ENCODE data around the gene ADARB2.
"Not testable (repeated sequence)": the region's sequence is repeated elsewhere in the genome, so short reads cannot be mapped to it uniquely, and the experiment has no call there.

DNA sequence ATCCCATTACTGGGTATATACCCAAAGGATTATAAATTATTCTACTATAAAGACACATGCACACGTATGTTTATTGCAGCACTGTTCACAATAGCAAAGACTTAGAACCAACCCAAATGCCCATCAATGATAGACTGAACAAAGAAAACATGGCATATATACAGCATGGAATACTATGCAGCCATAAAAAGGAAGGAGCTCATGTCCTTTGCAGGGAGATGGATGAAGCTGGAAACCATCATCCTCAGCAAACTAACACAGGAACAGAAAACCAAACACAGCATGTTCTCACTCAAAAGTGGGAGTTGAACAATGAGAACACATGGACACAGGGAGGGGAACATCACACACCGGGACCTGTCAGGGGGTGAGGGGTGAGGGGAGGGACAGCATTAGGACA is 199.9 kb downstream of the ADARB2 start:
- TF ChIP-seq POLR2AphosphoS5 (IDR thresholded peaks at IDR 0.05; ENCODE audit: low read depth, low read length); SPI1 (IDR thresholded peaks at IDR 0.05; ENCODE audit: low read depth, low read length); POLR2A (IDR thresholded peaks at IDR 0.05; ENCODE audit: low read depth, low read length); TAF1 (IDR thresholded peaks at IDR 0.05; ENCODE audit: low read depth, low read length); PAX5 (IDR thresholded peaks at IDR 0.05; ENCODE audit: insufficient read depth, low read length, severe bottlenecking): not testable (repeated sequence)
